IPS-NIHi11 (cell line): ENCODE results near the gene OR52E8.

Experiments
- DNase-seq: peaks from one replicate; pipeline ENCODE4 v3.0.0; 2012; ENCODE audit warnings: mixed read lengths, low spot score

OR52E8 gene

DNA sequence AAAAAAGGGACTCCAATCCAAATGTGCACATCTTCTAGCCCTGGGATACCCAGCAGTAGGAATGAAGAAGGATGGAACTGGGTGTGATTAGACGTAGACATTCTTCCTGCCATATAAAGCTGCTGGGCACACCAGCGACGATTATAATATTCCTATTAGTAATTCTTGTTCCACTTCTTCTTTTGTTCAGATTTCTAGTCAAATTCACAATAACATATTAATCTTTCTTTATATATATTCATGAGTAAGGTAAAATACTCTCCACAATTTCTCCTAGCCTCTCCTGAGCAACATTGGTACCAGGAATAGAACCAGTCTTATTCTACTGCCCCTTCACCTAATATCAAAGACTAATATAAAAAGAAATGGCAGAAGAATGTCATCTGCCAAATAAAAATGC lies at the start of gene OR52E8:
Gene OR52E8, minus strand, starts transcription at position 101 of the 400 bp plus-strand sequence. Its CDS starts 0 bp downstream, at position 101.
- DNase-seq, result no peak

GRCh38 chr11:5899534-5899933 lies 42.0 kb upstream of the OR52E8 start:
- DNase-seq, result no peak

DNA sequence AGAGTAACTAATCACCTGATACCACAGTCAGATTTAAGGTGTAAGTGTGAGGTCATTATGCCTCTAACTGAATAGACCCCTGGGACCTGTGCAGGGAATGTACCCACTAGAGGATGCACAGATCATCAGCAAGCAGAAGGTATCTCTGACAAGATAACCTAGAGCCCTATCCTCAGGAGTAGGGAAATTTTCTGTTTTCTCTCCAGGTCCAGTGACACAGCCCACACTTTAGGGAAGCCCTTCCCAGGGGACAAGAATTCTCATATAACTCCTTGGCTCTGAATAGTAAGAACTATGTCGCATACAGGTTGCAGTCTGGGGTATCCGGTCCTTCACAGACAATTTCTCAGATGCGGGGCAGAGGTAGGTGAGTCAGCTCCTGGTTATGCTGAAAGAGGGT lies 35.4 kb upstream of the OR52E8 start, which contains the start of gene OR52E5:
Gene OR52E5, plus strand, starts transcription at position 301 of the 400 bp plus-strand sequence. CDS start 7,569 bp downstream, outside the sequence.
- no peak for DNase-seq

GRCh38 chr11:5891216-5891800 lies 33.8 kb upstream of the OR52E8 start:
- peak; percentile 12 for DNase-seq

GRCh38 chr11:5887661-5888060 lies 30.2 kb upstream of the OR52E8 start:
- DNase-seq, result no peak

- DNase-seq, result no peak
These were observed 29.7 kb upstream of the OR52E8 start for GRCh38 chr11:5887172-5887571.

DNA sequence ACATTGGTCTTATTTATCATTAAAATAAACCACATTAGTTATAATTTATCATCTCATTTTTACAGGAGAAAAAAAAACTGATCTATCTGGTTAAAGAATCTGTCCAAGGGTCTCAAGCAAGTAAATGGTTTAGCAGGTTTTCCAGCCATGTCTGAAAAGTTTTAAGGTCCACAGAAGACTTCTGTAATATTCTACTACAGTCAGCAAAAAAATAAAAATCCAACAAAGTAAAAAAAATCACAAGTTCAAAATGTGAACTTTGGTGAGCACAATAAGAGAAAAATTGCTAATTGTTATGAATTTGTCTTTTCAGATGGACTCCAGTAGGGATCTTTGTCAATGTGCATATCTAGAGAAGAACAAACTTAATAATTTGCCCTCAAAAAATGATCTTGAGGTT lies 24.3 kb upstream of the OR52E8 start:
- DNase-seq, result no peak

DNA sequence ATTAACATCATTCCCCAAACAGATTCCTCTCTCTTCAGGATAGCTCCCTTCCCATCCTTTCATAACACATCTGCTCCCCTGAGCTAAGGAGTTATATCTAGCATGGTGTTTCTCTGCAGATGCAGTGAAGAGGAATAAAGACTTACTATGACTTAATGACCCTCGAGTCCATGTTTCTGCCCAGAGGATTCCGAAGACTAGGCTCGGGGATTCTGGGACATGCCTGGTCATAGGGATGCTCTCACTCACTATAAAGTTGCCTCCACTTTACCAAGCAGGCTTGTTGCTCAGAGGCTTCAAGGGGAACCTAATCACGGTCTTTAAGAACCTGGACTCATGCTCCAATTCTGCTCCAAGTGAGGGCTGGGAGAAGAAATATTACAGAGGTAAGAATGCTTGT lies 22.8 kb upstream of the OR52E8 start, which contains the start of gene OR52E4:
Gene OR52E4, plus strand, starts transcription at position 301 of the 400 bp plus-strand sequence. CDS start 3,664 bp downstream, outside the sequence.
- DNase-seq, result no peak

DNA sequence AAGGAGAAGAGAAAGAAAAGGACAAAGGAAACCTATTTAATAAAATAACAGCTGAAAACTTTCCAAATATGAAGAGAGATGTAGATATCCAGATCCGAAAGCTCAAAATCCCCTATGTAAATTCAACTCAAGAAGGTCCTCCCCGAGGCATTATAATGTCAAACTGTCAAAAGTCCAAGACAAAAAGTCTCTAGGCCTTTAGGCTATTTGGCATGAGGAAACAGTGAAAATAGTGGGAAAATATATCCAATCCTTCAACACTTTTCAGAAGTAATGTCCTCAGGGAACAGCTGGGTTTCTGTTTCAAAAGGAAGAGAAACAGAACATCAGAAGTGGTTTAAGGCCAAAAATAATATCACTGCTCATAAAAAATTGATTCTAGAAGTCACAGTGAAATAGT lies 21.1 kb upstream of the OR52E8 start:
- no peak for DNase-seq

- no peak for DNase-seq
These were observed 8.3 kb upstream of the OR52E8 start for GRCh38 chr11:5865826-5866225.

- no peak for DNase-seq
These were observed 6.5 kb downstream of the OR52E8 start for GRCh38 chr11:5851002-5851401.

DNA sequence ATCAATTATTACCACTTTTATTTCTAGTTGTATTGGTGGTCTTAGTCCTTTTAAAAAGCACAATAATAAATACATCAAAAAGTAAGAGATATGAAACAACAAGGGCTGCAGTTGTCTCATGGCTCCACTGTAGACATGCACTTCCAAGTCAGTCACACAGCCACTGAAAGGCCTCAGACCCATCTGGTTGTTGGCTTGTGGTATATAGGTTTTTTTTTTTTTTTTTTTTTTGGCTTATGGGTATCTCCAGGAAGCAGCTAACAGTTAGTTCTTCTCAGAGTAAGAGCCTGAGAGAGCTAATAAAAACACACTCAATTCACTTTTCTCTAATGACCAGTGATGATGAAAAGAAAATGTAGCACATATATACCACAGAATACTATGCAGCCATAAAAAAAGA lies 9.8 kb downstream of the OR52E8 start:
- no peak for DNase-seq

DNA sequence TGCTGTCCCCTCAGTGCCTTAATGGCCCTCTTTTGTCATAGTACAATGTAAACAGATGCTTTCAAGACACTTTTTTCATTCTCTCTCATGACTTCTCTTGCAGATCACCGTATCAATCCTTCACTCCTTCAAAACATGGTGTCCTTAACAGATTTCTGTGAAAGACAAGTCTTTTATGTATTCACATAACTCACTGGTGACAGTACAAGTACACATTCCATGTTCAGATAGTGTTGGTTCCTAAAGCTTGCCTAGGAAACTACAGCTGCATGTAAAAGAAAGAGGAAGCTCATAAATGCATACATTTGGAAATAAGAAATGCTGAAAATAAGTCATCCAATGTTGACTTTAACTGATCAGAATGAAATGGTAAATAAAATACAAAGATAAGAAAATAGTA lies 10.8 kb downstream of the OR52E8 start:
- DNase-seq, result no peak

DNA sequence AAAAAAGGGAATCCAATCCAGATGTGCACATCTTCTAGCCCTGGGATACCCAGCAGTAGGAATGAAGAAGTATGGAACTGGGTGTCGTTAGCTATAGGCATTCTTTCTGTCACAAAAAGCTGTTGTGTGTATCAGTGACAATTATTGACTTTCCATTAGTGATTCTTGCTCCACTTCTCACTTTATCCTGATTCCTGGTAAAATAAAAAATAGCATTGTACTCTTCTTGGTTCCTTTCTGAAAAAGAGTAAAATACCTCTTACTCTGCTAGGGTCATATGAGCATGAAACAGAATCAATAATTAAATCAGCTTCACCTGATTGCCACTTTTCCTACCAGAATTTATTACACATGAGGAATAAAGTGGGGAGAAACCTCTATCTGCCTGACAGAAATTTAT lies 15.7 kb downstream of the OR52E8 start, which contains the start of gene OR52E6:
Gene OR52E6, minus strand, starts transcription at position 101 of the 400 bp plus-strand sequence. Its CDS starts 0 bp downstream, at position 101.
- DNase-seq, result no peak

DNA sequence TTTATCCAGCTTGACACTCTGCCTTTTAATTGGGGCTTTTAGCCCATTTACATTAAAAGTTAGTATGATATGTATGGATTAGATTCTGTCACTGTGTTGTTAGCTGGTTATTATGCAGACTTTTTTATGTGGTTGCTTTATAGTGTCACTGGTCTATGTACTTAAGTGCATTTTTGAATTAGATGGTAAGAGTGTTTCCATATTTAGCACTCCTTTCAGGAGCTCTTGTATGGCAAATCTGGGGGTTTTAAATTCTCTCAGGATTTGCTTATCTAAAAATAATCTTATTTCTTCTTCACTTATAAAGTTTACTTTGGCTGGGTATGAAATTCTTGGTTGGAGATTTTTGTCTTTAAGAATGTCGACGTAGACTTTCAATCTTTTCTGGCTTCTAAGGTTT lies 19.8 kb downstream of the OR52E8 start:
- DNase-seq, result no peak

GRCh38 chr11:5833446-5833845 lies 24.0 kb downstream of the OR52E8 start:
- DNase-seq, result no peak

DNA sequence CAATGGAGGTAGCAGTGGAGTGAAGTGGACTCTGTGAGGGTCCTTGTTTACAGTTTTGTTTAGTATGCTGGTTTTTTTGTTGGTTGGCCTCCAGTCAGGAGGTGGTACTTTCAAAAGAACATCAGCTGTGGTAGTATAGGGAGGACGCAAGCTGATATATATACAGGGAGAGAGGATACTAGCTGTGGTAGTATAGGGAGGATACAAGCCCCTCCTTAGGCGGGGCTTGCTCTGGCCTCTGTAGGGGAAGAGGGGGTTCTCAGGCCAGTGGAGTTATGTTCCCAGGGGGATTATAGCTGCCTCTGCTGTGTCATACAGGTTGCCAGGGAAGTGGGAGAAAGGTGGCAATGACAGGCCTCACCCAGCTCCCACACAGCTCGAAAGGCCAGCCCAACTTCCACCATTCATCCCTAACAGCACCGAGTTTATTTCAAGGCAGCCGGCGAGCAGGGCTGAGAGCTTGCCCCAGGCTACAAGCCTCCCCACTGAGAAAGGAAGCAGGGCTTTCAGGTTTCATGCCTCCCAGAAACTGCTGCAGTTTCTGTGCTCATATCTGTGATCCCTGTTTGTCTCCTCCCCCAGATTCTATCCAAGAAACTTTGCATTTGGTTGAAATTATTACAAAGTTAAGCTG lies 26.2 kb downstream of the OR52E8 start:
- no peak for DNase-seq

DNA sequence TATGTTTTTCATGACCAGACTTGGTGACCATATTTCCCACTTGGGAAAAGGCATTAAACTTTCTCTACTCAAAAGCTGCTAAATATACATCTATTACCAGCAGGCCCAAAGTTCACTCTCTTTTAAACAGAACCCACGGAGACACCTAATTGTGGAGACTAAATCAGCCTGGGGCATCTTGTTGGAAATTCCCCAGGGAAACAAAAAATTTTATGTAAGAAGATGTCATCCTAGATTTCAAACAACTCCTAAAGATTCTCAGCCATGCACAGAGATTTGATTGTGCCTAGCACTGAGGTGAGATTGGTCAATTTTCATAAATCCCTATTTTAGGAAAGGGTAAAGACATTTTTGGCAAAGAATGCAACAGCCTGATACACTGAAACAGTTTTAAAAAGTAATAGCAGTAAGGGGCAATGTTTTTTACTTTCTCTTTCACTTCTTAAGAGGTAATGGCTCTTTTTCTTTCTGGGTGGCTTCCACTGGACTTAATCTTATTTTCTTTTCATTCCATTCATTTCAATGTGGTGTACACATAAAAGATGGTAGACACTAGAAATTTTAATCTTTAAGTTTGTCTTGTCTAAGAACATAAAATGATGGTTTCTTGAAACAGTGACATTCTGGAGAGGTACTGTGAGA lies 39.1 kb downstream of the OR52E8 start:
- DNase-seq, result no peak

GRCh38 chr11:5815534-5815933 lies 42.0 kb downstream of the OR52E8 start:
- no peak for DNase-seq

- DNase-seq, result no peak
These were observed 47.3 kb downstream of the OR52E8 start for GRCh38 chr11:5809905-5810795.

- no peak for DNase-seq
These were observed 48.4 kb downstream of the OR52E8 start for GRCh38 chr11:5809122-5809519.

- peak; percentile 49 for DNase-seq
These were observed 48.9 kb downstream of the OR52E8 start, which contains the start of gene OR52N2 for GRCh38 chr11:5808500-5809121. OR52N2 (plus strand) TSS chr11:5808924; CDS start chr11:5820336, 11,412 bp downstream.
